CD4-positive, alpha-beta T cell (primary cell): ENCODE measurements around the gene CKS2. TPM values are rescaled to one million over a fixed set of nuclear protein-coding genes. Genes with fewer than 3 reads are reported as not detected.

Experiments used
- ATAC-seq: fragments of 200-7000 bp; cut with Tn5 transposase; one replicate; pipeline ENCODE4 v1.10.0; 2022; ENCODE audit warnings: mild to moderate bottlenecking; ENCODE audit not compliant: poor library complexity
- CTCF ChIA-PET: fragments of 350-600 bp; sonication (Branson Sonifier 250); formaldehyde crosslinking; loops from one replicate; lab custom pipeline; 2021; ENCODE audit warnings: antibody characterized with exemption, inconsistent platforms; lab: Charles Lee
- POLR2A ChIA-PET: fragments of 350-600 bp; sonication (Branson Sonifier 250); formaldehyde crosslinking; loops from one replicate; lab custom pipeline; 2021; ENCODE audit warnings: antibody characterized with exemption, inconsistent platforms; lab: Charles Lee
- DNase-seq, 14 experiments: peaks; one replicate each; pipeline ENCODE4 v3.0.0-alpha.2; 2013 to 2020; ENCODE audit warnings: mixed read lengths in 2 of 14
- H3K27ac ChIP-seq, 2 donors: one replicate each; pipeline versions ENCODE4 v1.5.1 to v1.7.0; 2013; ENCODE audit warnings: low read length in 2 of 2, low read depth in 1 of 2, mild to moderate bottlenecking in 1 of 2
- H3K27me3 ChIP-seq, 2 experiments: 1 replicate in 1 of 2; 2 replicates in 1 of 2; pipeline versions ENCODE4 v1.6.1 to v1.7.0; 2013; ENCODE audit warnings: low read length in 2 of 2, control low read depth in 1 of 2, mild to moderate bottlenecking in 1 of 2, moderate library complexity in 1 of 2; ENCODE audit not compliant: insufficient read depth in 2 of 2, control insufficient read depth in 1 of 2
- H3K36me3 ChIP-seq: one replicate; pipeline ENCODE4 v1.6.1; 2013; ENCODE audit warnings: low read length, control low read depth; ENCODE audit not compliant: insufficient read depth
- H3K4me1 ChIP-seq: one replicate; pipeline ENCODE4 v1.6.1; 2013; ENCODE audit warnings: low read length, control low read depth; ENCODE audit not compliant: insufficient read depth
- H3K4me3 ChIP-seq: one replicate; pipeline ENCODE4 v1.5.1; 2013; ENCODE audit warnings: mild to moderate bottlenecking, low read length, moderate library complexity
- H3K9me3 ChIP-seq, 2 experiments: 1 replicate in 1 of 2; 2 replicates in 1 of 2; pipeline versions ENCODE4 v1.6.1 to v1.7.0; 2013; ENCODE audit warnings: low read length in 2 of 2, mild to moderate bottlenecking in 2 of 2, control low read depth in 1 of 2, moderate library complexity in 1 of 2; ENCODE audit not compliant: control insufficient read depth in 1 of 2, insufficient read depth in 1 of 2
- H3K27ac Mint-ChIP-seq: one replicate; pipeline ENCODE4 v1.8.0; 2020; ENCODE audit warnings: mixed read lengths
- H3K27me3 Mint-ChIP-seq: one replicate; pipeline ENCODE4 v1.8.0; 2021; ENCODE audit warnings: mixed read lengths
- H3K36me3 Mint-ChIP-seq: one replicate; pipeline ENCODE4 v1.8.0; 2021; ENCODE audit warnings: low read depth, mixed read lengths
- H3K4me1 Mint-ChIP-seq: one replicate; pipeline ENCODE4 v1.8.0; 2021; ENCODE audit warnings: low read depth, mixed read lengths
- H3K4me3 Mint-ChIP-seq: one replicate; pipeline ENCODE4 v1.8.0; 2020; ENCODE audit warnings: mild to moderate bottlenecking, mixed read lengths
- H3K9me3 Mint-ChIP-seq: one replicate; pipeline ENCODE4 v1.8.0; 2020; ENCODE audit warnings: mixed read lengths
- intact Hi-C, 2 experiments: fragments of 100-400 bp; cut with DNase I in 1 of 2; cut with micrococcal nuclease in 1 of 2; formaldehyde crosslinking; loops; one replicate each; pipeline versions ENCODE4 v1.15.1 to v1.9.0; 2023 to 2025; cut with DNase I, micrococcal nuclease
- total RNA-seq, 174 experiments: library from RNA in 2 of 174; stranded (reverse) in 2 of 174; gene quantifications; one replicate each; pipeline ENCODE4 v1.2.3 and lab custom pipeline; 2021 to 2026
- TF ChIP-seq, protein P1 (sequence below): fragments of 200-600 bp; IDR thresholded peaks from one replicate; pipeline ENCODE4 v1.8.0; 2022; ENCODE audit warnings: antibody characterized with exemption, mild to moderate bottlenecking

The CKS2 gene
- total RNA-seq, 2 experiments from 2014 or later = 5.6 to 6.9 TPM

DNA sequence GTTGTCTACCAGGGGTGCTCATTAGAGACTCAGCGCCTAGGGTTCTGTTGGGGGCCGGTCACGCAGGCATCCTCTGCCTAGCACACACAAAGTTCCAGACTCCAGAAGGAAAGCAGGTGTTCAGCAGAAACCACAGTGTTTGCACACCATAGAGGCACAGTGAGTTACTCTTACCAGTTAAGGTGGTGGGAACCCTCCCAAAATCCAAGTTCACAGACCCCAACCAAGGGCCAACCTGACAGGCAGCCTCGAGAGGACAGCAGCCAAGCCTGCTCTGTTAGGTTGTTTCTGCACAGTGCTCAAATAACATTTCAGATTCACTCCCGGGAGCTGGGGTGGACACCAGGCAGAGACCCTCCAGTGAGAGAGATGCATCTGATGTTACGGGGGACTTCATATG is 43.5 kb downstream of the CKS2 start:
- H3K4me1 ChIP-seq = peaks cover 30% of the 10 kb centered on the region
- H3K27ac ChIP-seq = no peak overlapping the region
- Mint-ChIP-seq H3K27ac (peak overlapping the region; percentile 12), H3K4me3 (no peak overlapping the region), H3K9me3 (no peaks in the 10 kb centered on the region), H3K27me3 (no peaks in the 10 kb centered on the region), H3K4me1 (peaks cover 38% of the 10 kb centered on the region), H3K36me3 (peaks cover 100% of the 10 kb centered on the region)
- peaks cover 99% of the 10 kb centered on the region for H3K36me3 ChIP-seq
- TF ChIP-seq, protein P1, sequence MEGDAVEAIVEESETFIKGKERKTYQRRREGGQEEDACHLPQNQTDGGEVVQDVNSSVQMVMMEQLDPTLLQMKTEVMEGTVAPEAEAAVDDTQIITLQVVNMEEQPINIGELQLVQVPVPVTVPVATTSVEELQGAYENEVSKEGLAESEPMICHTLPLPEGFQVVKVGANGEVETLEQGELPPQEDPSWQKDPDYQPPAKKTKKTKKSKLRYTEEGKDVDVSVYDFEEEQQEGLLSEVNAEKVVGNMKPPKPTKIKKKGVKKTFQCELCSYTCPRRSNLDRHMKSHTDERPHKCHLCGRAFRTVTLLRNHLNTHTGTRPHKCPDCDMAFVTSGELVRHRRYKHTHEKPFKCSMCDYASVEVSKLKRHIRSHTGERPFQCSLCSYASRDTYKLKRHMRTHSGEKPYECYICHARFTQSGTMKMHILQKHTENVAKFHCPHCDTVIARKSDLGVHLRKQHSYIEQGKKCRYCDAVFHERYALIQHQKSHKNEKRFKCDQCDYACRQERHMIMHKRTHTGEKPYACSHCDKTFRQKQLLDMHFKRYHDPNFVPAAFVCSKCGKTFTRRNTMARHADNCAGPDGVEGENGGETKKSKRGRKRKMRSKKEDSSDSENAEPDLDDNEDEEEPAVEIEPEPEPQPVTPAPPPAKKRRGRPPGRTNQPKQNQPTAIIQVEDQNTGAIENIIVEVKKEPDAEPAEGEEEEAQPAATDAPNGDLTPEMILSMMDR = no peak
- no peak for ATAC-seq
- no peak overlapping the region for H3K4me3 ChIP-seq
- ChIA-PET POLR2A (no interaction called here), CTCF (no interaction called here)
- no peak for DNase-seq
- intact Hi-C loops = no loop called here
- H3K27me3 ChIP-seq = no peaks in the 10 kb centered on the region
- H3K9me3 ChIP-seq = no peaks in the 10 kb centered on the region

GRCh38 chr9:89356782-89357181 is 45.8 kb downstream of the CKS2 start:
- TF ChIP-seq, protein P1 = no peak
- ChIA-PET CTCF (no interaction called here), POLR2A (no interaction called here)
- H3K27me3 Mint-ChIP-seq = no peaks in the 10 kb centered on the region
- peak overlapping the region; percentile 15 for H3K27ac Mint-ChIP-seq
- intact Hi-C loops = no loop called here
- no peak for ATAC-seq
- H3K4me3 ChIP-seq = no peak overlapping the region
- H3K36me3 ChIP-seq = peaks cover 99% of the 10 kb centered on the region
- DNase-seq = peak in 1 of 14 experiments; percentile 3
- H3K27me3 ChIP-seq = no peaks in the 10 kb centered on the region
- H3K27ac ChIP-seq = no peak overlapping the region
- no peaks in the 10 kb centered on the region for H3K9me3 Mint-ChIP-seq
- H3K36me3 Mint-ChIP-seq = peaks cover 100% of the 10 kb centered on the region
- H3K4me1 ChIP-seq = peaks cover 21% of the 10 kb centered on the region
- H3K4me3 Mint-ChIP-seq = no peak overlapping the region
- peaks cover 27% of the 10 kb centered on the region for H3K4me1 Mint-ChIP-seq
- H3K9me3 ChIP-seq = no peaks in the 10 kb centered on the region

GRCh38 chr9:89357331-89358197 is 46.6 kb downstream of the CKS2 start:
- H3K4me1 Mint-ChIP-seq = peaks cover 19% of the 10 kb centered on the region
- H3K27me3 Mint-ChIP-seq = no peaks in the 10 kb centered on the region
- intact Hi-C loops = no loop called here
- TF ChIP-seq, protein P1 = no peak
- peak overlapping the region; percentile 64 for H3K27ac Mint-ChIP-seq
- peaks cover 13% of the 10 kb centered on the region for H3K4me1 ChIP-seq
- peaks cover 99% of the 10 kb centered on the region for H3K36me3 Mint-ChIP-seq
- ChIA-PET POLR2A (no interaction called here), CTCF (interaction anchor here (1.3 kb wide), 1 partner anchor 72 kb away, joined by 3 read pairs; no protein-coding TSS in a partner anchor)
- H3K27me3 ChIP-seq = no peaks in the 10 kb centered on the region
- ATAC-seq (no peak), DNase-seq (peak in 1 of 14 experiments; percentile 6)
- H3K9me3 Mint-ChIP-seq = no peaks in the 10 kb centered on the region
- no peak overlapping the region for H3K27ac ChIP-seq
- no peaks in the 10 kb centered on the region for H3K9me3 ChIP-seq
- H3K4me3 ChIP-seq = no peak overlapping the region
- H3K36me3 ChIP-seq = peaks cover 99% of the 10 kb centered on the region
- no peak overlapping the region for H3K4me3 Mint-ChIP-seq
